Chondrocyte (in vitro differentiated cells): ENCODE measurements around the gene NUDT7. TPM values are rescaled to one million over a fixed set of nuclear protein-coding genes. Genes with fewer than 3 reads are reported as not detected.

Source experiments
- DNase-seq: peaks from one replicate; pipeline ENCODE4 v3.0.0; 2021; ENCODE audit warnings: mixed read lengths, low spot score
- H3K27ac Mint-ChIP-seq: one replicate; pipeline ENCODE4 v1.8.0; 2021; ENCODE audit warnings: mild to moderate bottlenecking, moderate library complexity, mixed read lengths; ENCODE audit not compliant: unreplicated experiment
- H3K27me3 Mint-ChIP-seq: 2 replicates; pipeline ENCODE4 v1.8.0; 2021; ENCODE audit warnings: low read depth, mixed read lengths
- H3K36me3 Mint-ChIP-seq: 2 replicates; pipeline ENCODE4 v1.8.0; 2021; ENCODE audit warnings: low read depth, mixed read lengths
- H3K4me1 Mint-ChIP-seq: 2 replicates; pipeline ENCODE4 v1.8.0; 2021; ENCODE audit warnings: low read depth, mild to moderate bottlenecking, mixed read lengths
- H3K4me3 Mint-ChIP-seq: one replicate; pipeline ENCODE4 v1.8.0; 2021; ENCODE audit warnings: mild to moderate bottlenecking, moderate library complexity, mixed read lengths; ENCODE audit not compliant: unreplicated experiment
- H3K9me3 Mint-ChIP-seq: 2 replicates; pipeline ENCODE4 v1.8.0; 2021; ENCODE audit warnings: low read depth, mixed read lengths
- total RNA-seq: library from RNA; stranded (reverse); gene quantifications from 3 replicates; pipeline ENCODE4 v1.2.1, GENCODE V29; 2021
- TF ChIP-seq, protein P1 (sequence below): fragments of 200-600 bp; sonication (generic); IDR thresholded peaks from 2 replicates; pipeline ENCODE4 v1.5.0; 2021; ENCODE audit warnings: antibody characterized with exemption, mild to moderate bottlenecking, moderate library complexity

The NUDT7 gene
- total RNA-seq, 1 donor from 2014 or later = 2.1 TPM

DNA sequence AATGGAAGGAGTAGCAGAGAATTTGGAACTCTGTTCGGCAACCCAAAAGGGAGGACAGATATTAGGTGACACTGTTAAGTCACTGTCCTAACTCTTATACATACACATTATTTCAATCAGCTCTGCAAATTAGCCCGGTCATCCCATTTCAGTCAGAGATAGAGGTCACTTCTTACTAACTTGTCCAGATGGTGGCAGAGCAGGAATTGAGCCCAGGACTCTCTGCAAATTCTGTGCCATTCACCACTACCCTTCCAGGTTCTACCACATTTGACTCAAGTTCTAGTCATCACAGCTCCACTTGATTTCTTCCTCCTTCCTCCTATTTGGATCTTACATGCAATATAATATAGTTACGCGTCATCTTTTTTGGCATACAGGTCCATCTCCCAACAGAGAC is 35.9 kb upstream of the NUDT7 start:
- Mint-ChIP-seq H3K27ac (no peak overlapping the region), H3K36me3 (no peaks in the 10 kb centered on the region), H3K4me3 (no peak overlapping the region), H3K27me3 (peaks cover 15% of the 10 kb centered on the region), H3K9me3 (no peaks in the 10 kb centered on the region), H3K4me1 (no peaks in the 10 kb centered on the region)
- DNase-seq = no peak
- TF ChIP-seq, protein P1, sequence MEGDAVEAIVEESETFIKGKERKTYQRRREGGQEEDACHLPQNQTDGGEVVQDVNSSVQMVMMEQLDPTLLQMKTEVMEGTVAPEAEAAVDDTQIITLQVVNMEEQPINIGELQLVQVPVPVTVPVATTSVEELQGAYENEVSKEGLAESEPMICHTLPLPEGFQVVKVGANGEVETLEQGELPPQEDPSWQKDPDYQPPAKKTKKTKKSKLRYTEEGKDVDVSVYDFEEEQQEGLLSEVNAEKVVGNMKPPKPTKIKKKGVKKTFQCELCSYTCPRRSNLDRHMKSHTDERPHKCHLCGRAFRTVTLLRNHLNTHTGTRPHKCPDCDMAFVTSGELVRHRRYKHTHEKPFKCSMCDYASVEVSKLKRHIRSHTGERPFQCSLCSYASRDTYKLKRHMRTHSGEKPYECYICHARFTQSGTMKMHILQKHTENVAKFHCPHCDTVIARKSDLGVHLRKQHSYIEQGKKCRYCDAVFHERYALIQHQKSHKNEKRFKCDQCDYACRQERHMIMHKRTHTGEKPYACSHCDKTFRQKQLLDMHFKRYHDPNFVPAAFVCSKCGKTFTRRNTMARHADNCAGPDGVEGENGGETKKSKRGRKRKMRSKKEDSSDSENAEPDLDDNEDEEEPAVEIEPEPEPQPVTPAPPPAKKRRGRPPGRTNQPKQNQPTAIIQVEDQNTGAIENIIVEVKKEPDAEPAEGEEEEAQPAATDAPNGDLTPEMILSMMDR = no peak

DNA sequence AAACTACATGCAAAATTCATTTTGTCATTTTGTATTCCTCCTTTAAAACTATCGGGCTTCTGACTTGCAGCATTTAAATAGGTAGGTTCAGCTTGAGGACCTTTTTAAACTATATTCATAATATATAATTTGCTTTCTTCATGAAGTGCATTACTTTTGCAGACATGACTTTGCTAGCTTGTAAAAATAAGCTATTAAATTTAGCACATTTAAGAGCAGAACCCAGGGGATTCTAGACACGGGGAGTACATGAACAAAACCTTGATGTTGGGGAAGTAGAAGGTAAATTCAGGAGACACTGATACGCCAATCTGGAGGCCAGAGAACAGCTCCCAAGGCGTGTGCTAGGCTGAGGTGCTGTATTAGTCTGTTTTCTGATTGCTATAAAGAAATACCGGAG is 32.3 kb upstream of the NUDT7 start:
- Mint-ChIP-seq H3K9me3 (no peaks in the 10 kb centered on the region), H3K27ac (no peak overlapping the region), H3K27me3 (peaks cover 8% of the 10 kb centered on the region), H3K4me1 (no peaks in the 10 kb centered on the region), H3K4me3 (no peak overlapping the region), H3K36me3 (no peaks in the 10 kb centered on the region)
- TF ChIP-seq, protein P1 = no peak
- DNase-seq = no peak

DNA sequence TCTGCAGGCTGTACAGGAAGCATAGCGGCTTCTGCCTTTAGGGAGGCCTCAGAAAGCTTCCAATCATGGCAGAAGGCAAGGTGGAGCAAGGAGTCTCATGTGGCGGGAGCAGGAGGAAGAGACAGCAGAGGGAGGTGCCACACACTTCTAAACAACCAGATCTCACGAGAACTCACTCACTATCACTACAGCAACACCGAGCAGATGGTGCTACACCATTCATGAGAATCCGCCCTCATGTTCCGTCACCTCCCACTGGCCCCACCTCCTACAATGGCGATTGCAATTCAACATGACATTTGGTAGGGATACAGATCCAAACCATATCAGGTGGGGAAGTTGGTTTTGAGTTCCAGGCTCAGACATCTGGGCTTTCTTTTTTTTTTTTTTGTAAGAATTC is 31.9 kb upstream of the NUDT7 start:
- no peak for DNase-seq
- TF ChIP-seq, protein P1 = no peak
- H3K27ac Mint-ChIP-seq = no peak overlapping the region
- H3K4me1 Mint-ChIP-seq = no peaks in the 10 kb centered on the region
- no peaks in the 10 kb centered on the region for H3K9me3 Mint-ChIP-seq
- no peak overlapping the region for H3K4me3 Mint-ChIP-seq
- no peaks in the 10 kb centered on the region for H3K36me3 Mint-ChIP-seq
- H3K27me3 Mint-ChIP-seq = peaks cover 8% of the 10 kb centered on the region

DNA sequence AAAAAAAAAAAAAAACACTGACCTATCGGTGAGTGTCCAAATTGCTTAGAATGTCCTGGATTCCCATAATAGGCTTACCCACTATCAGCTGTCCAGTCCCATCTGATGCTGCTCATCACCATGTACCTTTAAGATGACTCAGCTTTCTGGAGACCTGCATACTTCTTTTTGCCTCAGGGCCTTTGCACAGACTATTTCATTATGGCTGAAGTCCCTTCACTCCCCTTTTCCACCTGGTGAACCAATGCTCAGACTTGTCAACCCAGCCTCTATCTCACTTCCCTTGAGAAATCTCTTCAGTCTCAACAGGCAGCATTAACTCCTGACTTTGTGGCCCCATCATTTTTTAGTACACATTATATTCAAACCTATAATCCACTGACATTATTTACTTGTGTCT is 29.7 kb upstream of the NUDT7 start:
- TF ChIP-seq, protein P1 = no peak
- H3K4me1 Mint-ChIP-seq = no peaks in the 10 kb centered on the region
- H3K27me3 Mint-ChIP-seq = peaks cover 10% of the 10 kb centered on the region
- H3K9me3 Mint-ChIP-seq = no peaks in the 10 kb centered on the region
- H3K4me3 Mint-ChIP-seq = no peak overlapping the region
- H3K27ac Mint-ChIP-seq = no peak overlapping the region
- DNase-seq = no peak
- no peaks in the 10 kb centered on the region for H3K36me3 Mint-ChIP-seq

DNA sequence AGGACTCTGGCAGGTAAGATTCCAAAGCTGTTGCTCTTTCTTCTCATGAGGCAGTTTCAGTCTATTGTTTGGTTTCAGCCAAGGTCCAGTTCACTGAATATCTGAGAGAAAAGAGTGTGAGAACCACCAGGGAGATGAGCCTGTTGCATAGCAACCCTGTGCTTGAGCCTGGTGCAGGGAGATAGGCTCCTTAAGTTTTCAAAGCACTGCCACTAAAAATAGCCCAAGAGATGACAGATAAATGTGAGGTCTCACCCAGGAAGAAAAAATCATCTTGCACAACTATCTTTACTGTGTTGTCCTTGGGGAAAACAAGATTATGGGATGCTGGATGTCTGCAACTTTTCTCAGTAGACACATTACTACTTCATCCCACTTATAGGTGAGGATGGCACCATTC is 26.2 kb upstream of the NUDT7 start:
- Mint-ChIP-seq H3K36me3 (no peaks in the 10 kb centered on the region), H3K4me1 (no peaks in the 10 kb centered on the region), H3K27me3 (peaks cover 14% of the 10 kb centered on the region), H3K27ac (no peak overlapping the region), H3K9me3 (no peaks in the 10 kb centered on the region), H3K4me3 (no peak overlapping the region)
- TF ChIP-seq, protein P1 = no peak
- no peak for DNase-seq
